A549 (cell line): ENCODE data around the gene ZHX3. TPM values are rescaled to one million over a fixed set of nuclear protein-coding genes. Genes with fewer than 3 reads are reported as not detected.
A peak's percentile ranks its signal among the peaks of the same experiment; 100 is the strongest.
"Not testable (repeated sequence)": the region's sequence is repeated elsewhere in the genome, so short reads cannot be mapped to it uniquely, and the experiment has no call there.

ENCODE experiments used
- ATAC-seq, 2 experiments: fragments of 200-7000 bp in 1 of 2; fragments of >200 bp in 1 of 2; cut with Nextera tagmentation in 1 of 2; cut with Tn5 transposase in 1 of 2; 3 replicates each; pipeline versions ENCODE4 v1.8.0 to v1.9.1; 2018 to 2020; ENCODE audit warnings: mild to moderate bottlenecking in 1 of 2, moderate library complexity in 1 of 2
- CTCF ChIA-PET: fragments of 300-600 bp; sonication (Branson Sonifier 250); formaldehyde crosslinking; extraction: SDS; loops from one replicate; lab custom pipeline; 2021; ENCODE audit warnings: antibody characterized with exemption, inconsistent platforms; lab: Yijun Ruan, JAX
- POLR2A ChIA-PET: fragments of 350-600 bp; formaldehyde crosslinking; extraction: SDS; loops from one replicate; lab custom pipeline; 2021; ENCODE audit warnings: antibody characterized with exemption, inconsistent platforms; lab: Yijun Ruan, JAX
- DNase-seq, 2 experiments: peaks; one replicate each; pipeline versions ENCODE4 v3.0.0 to v3.0.0-alpha.2; 2011 to 2016; ENCODE audit warnings: low read depth in 1 of 2, low spot score in 1 of 2
- FAIRE-seq: peaks from 2 replicates; lab custom pipeline; 2011; peaks lifted over from hg19 to GRCh38; lab: Jason Lieb, UNC
- H3K27ac ChIP-seq, 2 experiments: fragments of >200 bp; sonication (Bioruptor Twin); formaldehyde crosslinking; 3 replicates each; pipeline ENCODE4 v1.5.1; 2016 to 2017
- H3K4me1 ChIP-seq: fragments of >200 bp; sonication (Bioruptor Twin); formaldehyde crosslinking; 3 replicates; pipeline ENCODE4 v1.6.1; 2016
- H3K4me2 ChIP-seq: fragments of >200 bp; sonication (Bioruptor Twin); formaldehyde crosslinking; 3 replicates; pipeline ENCODE4 v1.6.1; 2016
- H3K4me3 ChIP-seq: fragments of >200 bp; sonication (Bioruptor Twin); formaldehyde crosslinking; 3 replicates; pipeline ENCODE4 v1.5.1; 2016
- H3K9me3 ChIP-seq: fragments of >200 bp; sonication (Bioruptor Twin); formaldehyde crosslinking; 3 replicates; pipeline ENCODE4 v1.6.1; 2016
- BHLHE40 ChIP-seq: IDR thresholded peaks from 2 replicates; pipeline ENCODE4 v1.6.1; 2012; ENCODE audit warnings: low read depth, low read length, inconsistent platforms
- CBX2 ChIP-seq: fragments of 200-600 bp; sonication (generic); IDR thresholded peaks from 2 replicates; pipeline ENCODE4 v1.6.1; 2016; ENCODE audit warnings: low read depth, mild to moderate bottlenecking, borderline replicate concordance
- ELK1 ChIP-seq: fragments of 150-350 bp; IDR thresholded peaks from 2 replicates; pipeline ENCODE4 v1.6.1; 2014; ENCODE audit warnings: low read depth, mild to moderate bottlenecking, low read length
- ESRRA ChIP-seq: fragments of 150-350 bp; IDR thresholded peaks from 2 replicates; pipeline ENCODE4 v1.6.1; 2014; ENCODE audit warnings: mild to moderate bottlenecking, low read length, borderline replicate concordance
- FOSB ChIP-seq: fragments of 250-450 bp; sonication (Bioruptor Pico); IDR thresholded peaks from 2 replicates; pipeline ENCODE4 v1.5.0; 2020; ENCODE audit warnings: mild to moderate bottlenecking, moderate library complexity
- FOSL2 ChIP-seq, 2 experiments: fragments of 450-650 bp in 1 of 2; fragments of >200 bp in 1 of 2; sonication (Bioruptor Twin) in 1 of 2; formaldehyde crosslinking; IDR thresholded peaks; 2 replicates each; pipeline versions ENCODE4 v1.5.0 to v1.6.1; 2016 to 2020; ENCODE audit warnings: mild to moderate bottlenecking in 1 of 2, moderate library complexity in 1 of 2
- FOXS1 ChIP-seq: fragments of 250-450 bp; sonication (Bioruptor Pico); IDR thresholded peaks from 2 replicates; pipeline ENCODE4 v1.5.0; 2020; ENCODE audit warnings: mild to moderate bottlenecking, moderate library complexity
- HDAC2 ChIP-seq: fragments of 200-600 bp; sonication (generic); IDR thresholded peaks from 2 replicates; pipeline ENCODE4 v1.6.1; 2016
- HES2 ChIP-seq: fragments of >200 bp; sonication (Bioruptor Twin); formaldehyde crosslinking; IDR thresholded peaks from 2 replicates; pipeline ENCODE4 v1.6.1; 2016
- HEYL ChIP-seq: fragments of 250-450 bp; sonication (Bioruptor Pico); IDR thresholded peaks from 2 replicates; pipeline ENCODE4 v1.8.0; 2021; ENCODE audit warnings: mild to moderate bottlenecking, moderate library complexity
- JUNB ChIP-seq: fragments of >200 bp; sonication (Bioruptor Twin); formaldehyde crosslinking; IDR thresholded peaks from 2 replicates; pipeline ENCODE4 v1.6.1; 2016
- KDM1A ChIP-seq: fragments of 200-600 bp; sonication (generic); IDR thresholded peaks from 2 replicates; pipeline ENCODE4 v1.6.1; 2016; ENCODE audit warnings: low read depth, mild to moderate bottlenecking
- KDM5A ChIP-seq: fragments of 200-600 bp; sonication (generic); IDR thresholded peaks from 2 replicates; pipeline ENCODE4 v1.6.1; 2016; ENCODE audit warnings: antibody characterized with exemption, mild to moderate bottlenecking
- MAFK ChIP-seq: fragments of 450-650 bp; IDR thresholded peaks from 2 replicates; pipeline ENCODE4 v1.6.1; 2014; ENCODE audit not compliant: partially characterized antibody
- MAZ ChIP-seq: fragments of 150-350 bp; IDR thresholded peaks from 2 replicates; pipeline ENCODE4 v1.6.1; 2014; ENCODE audit warnings: antibody characterized with exemption, low read depth, low read length, borderline replicate concordance
- NFE2L2 ChIP-seq: fragments of 150-350 bp; conservative IDR thresholded peaks from 2 replicates; pipeline ENCODE4 v1.6.1; 2014; ENCODE audit warnings: low read length
- NR3C1 ChIP-seq: fragments of >200 bp; sonication (Bioruptor Twin); formaldehyde crosslinking; IDR thresholded peaks from 3 replicates; pipeline ENCODE4 v1.6.1; 2017
- POLR2A ChIP-seq: IDR thresholded peaks from 2 replicates; pipeline ENCODE4 v1.6.1; 2012; ENCODE audit warnings: mild to moderate bottlenecking, low read length
- POLR2AphosphoS2 ChIP-seq: conservative IDR thresholded peaks from 2 replicates; pipeline ENCODE4 v1.6.1; 2012; ENCODE audit warnings: low read length, improper control_type of control experiment, inconsistent platforms
- RAD21 ChIP-seq, 2 experiments: fragments of >200 bp in 1 of 2; sonication (Bioruptor Twin) in 1 of 2; formaldehyde crosslinking in 1 of 2; IDR thresholded peaks in 1 of 2; conservative IDR thresholded peaks in 1 of 2; 2 replicates in 1 of 2; 3 replicates in 1 of 2; pipeline ENCODE4 v1.6.1; 2012 to 2018; ENCODE audit warnings: inconsistent platforms in 1 of 2
- TFCP2L1 ChIP-seq: fragments of 250-450 bp; sonication (Bioruptor Pico); IDR thresholded peaks from 2 replicates; pipeline ENCODE4 v1.5.0; 2021; ENCODE audit warnings: mild to moderate bottlenecking
- TP53 ChIP-seq: fragments of 250-450 bp; sonication (Bioruptor Pico); IDR thresholded peaks from 2 replicates; pipeline ENCODE4 v1.5.0; 2021; ENCODE audit warnings: mild to moderate bottlenecking, moderate library complexity
- ZC3H11A ChIP-seq: fragments of 450-650 bp; IDR thresholded peaks from 2 replicates; pipeline ENCODE4 v1.6.1; 2014; ENCODE audit warnings: antibody characterized with exemption, mild to moderate bottlenecking
- ZFP36 ChIP-seq: fragments of 450-650 bp; IDR thresholded peaks from 2 replicates; pipeline ENCODE4 v1.6.1; 2014; ENCODE audit warnings: borderline replicate concordance; ENCODE audit not compliant: partially characterized antibody
- WGBS: methylation state at CpG from one replicate; pipeline ENCODE4 v1.1.6; 2017; ENCODE audit errors: missing lambda C conversion rate; 5-methylcytosine and 5-hydroxymethylcytosine counted together
- polyA plus RNA-seq, 4 experiments: library from polyadenylated mRNA; depleted of rRNA in 3 of 4; stranded (reverse); fragments of >200 nt; fragmentation: RNase III in 1 of 4; extraction: RNeasy Plus Mini Kit Qiagen cat#74134 plus additional on column Dnase treatment in 1 of 4; gene quantifications; 2 replicates in 3 of 4; 3 replicates in 1 of 4; pipeline ENCODE4 v1.2.3, GENCODE V29; 2011 to 2017
- TF ChIP-seq, protein P1 (sequence below): IDR thresholded peaks from 2 replicates; pipeline ENCODE4 v1.6.1; 2012
- TF ChIP-seq, protein P2 (sequence below): IDR thresholded peaks from 2 replicates; pipeline ENCODE4 v1.6.1; 2012; ENCODE audit warnings: low read depth, borderline replicate concordance

The ZHX3 gene
- polyA plus RNA-seq, 2 of the 4 experiments (the other 2 are of a cell fraction), result 3.6 to 4.1 TPM

- H3K4me1 ChIP-seq, FAIRE-seq, H3K4me3 ChIP-seq, DNase-seq, ATAC-seq, H3K9me3 ChIP-seq, POLR2A ChIA-PET, H3K27ac ChIP-seq, H3K4me2 ChIP-seq: not testable (repeated sequence)
- CTCF ChIA-PET, result interaction anchor here (1.1 to 1.6 kb wide), 3 partner anchors 10 to 80 kb away, joined by 3 to 11 read pairs (median 6); no protein-coding TSS in a partner anchor
- WGBS, result 71% methylated on average over 6 of the region's 6 CpGs
- TF ChIP-seq MAFK, result peak; percentile 33
Measured at GRCh38 chr20:41312009-41312408, 5.5 kb downstream of the ZHX3 start.

DNA sequence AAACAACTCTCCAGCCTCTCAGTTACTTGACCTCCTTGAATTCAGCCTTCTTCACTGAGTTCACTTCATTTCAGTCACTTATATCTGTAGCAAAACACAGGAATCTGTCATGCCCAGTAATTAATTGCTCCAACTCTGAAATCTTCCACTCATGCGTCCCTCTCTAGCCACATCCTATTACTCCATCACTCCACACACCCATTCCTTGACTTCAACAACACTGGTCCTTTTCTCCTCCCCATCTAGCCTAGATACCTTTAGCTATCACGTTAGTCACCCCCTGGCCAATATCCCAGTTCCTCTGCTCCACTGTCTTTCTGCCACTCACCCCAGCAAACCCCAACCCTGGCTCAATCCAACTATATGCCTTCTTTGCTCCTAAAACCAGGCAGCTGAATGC is 7.7 kb downstream of the ZHX3 start:
- H3K4me3 ChIP-seq, result no peak overlapping the region
- H3K27ac ChIP-seq, result no peak overlapping the region
- no peak overlapping the region for H3K4me2 ChIP-seq
- FAIRE-seq (no peak), DNase-seq (no peak), ATAC-seq (no peak)
- TF ChIP-seq ZFP36 (no peak), FOSB (CRISPR knock-in tag) (no peak), NFE2L2 (no peak), POLR2AphosphoS2 (no peak), BHLHE40 (no peak), HDAC2 (no peak), FOSL2 (IDR thresholded peaks at IDR 0.05) (no peak), FOSL2 (CRISPR knock-in tag; IDR thresholded peaks at IDR 0.05) (no peak), RAD21 (conservative IDR thresholded peaks at IDR 0.05 in 1 of 2, IDR thresholded peaks at IDR 0.05 in 1 of 2) (no peak), POLR2A (no peak), CBX2 (no peak), ZC3H11A (no peak), FOXS1 (CRISPR knock-in tag) (no peak), HEYL (CRISPR knock-in tag) (no peak)
- TF ChIP-seq, protein P1, sequence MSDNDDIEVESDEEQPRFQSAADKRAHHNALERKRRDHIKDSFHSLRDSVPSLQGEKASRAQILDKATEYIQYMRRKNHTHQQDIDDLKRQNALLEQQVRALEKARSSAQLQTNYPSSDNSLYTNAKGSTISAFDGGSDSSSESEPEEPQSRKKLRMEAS, result no peak
- TF ChIP-seq, protein P2, sequence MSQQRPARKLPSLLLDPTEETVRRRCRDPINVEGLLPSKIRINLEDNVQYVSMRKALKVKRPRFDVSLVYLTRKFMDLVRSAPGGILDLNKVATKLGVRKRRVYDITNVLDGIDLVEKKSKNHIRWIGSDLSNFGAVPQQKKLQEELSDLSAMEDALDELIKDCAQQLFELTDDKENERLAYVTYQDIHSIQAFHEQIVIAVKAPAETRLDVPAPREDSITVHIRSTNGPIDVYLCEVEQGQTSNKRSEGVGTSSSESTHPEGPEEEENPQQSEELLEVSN, result no peak
- H3K9me3 ChIP-seq, result no peaks in the 10 kb centered on the region
- H3K4me1 ChIP-seq, result no peaks in the 10 kb centered on the region
- CTCF ChIA-PET, result interaction anchor here (0.6 to 1.7 kb wide), 4 partner anchors 30 to 175 kb away, joined by 3 to 6 read pairs (median 4); no protein-coding TSS in a partner anchor
- 78% methylated on average over 2 of the region's 2 CpGs for WGBS
- POLR2A ChIA-PET, result no interaction called here

DNA sequence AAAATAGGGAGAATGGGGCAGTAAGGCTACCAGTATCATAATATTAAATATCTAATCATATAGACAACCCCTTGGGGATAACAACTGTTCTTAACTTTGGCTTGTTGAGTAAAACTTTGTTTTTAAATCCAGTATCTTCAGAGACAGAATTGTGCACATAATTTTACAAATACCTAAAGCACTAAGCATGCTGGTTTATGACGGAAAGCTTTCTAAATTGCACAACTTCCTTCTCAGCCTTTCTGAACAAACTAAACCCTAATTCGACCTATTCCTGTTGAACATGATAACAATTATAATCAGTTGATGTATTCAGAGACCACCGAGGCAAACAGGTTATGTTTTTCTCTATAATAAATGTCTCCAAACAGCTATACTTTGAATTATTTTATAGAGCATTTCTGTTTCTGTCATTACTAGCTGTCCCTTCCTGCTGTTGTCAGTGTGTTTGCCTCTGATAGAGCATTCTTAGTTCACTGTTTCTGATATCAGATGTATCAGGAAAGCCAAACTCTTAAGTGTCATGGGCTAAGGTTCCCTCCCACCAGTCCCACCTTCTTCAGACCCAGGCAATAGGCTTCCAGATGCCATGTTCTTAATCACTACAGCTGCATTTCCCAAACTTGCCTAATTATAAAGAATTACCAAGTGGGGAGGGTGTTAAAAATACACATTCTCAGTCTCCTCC is 8.7 kb downstream of the ZHX3 start:
- DNase-seq, result no peak
- TF ChIP-seq MAZ, result no peak
- TF ChIP-seq KDM1A, result no peak
- TF ChIP-seq ELK1, result no peak
- TF ChIP-seq HES2, result no peak
- no peak for TF ChIP-seq JUNB
- TF ChIP-seq ESRRA, result no peak
- no peak for TF ChIP-seq TP53 (CRISPR knock-in tag)
- no peak for TF ChIP-seq KDM5A
- no peak for TF ChIP-seq RAD21 (conservative IDR thresholded peaks at IDR 0.05 in 1 of 2, IDR thresholded peaks at IDR 0.05 in 1 of 2)
- no peak for TF ChIP-seq NR3C1
- no peak for TF ChIP-seq POLR2A
- no peak for TF ChIP-seq TFCP2L1 (CRISPR knock-in tag)
- TF ChIP-seq MAFK, result no peak
- TF ChIP-seq HDAC2, result no peak
- no peak for FAIRE-seq
- H3K4me3 ChIP-seq, result no peak overlapping the region
- WGBS, result 50% methylated on average over 3 of the region's 3 CpGs
- ChIA-PET CTCF (interaction anchor here (0.7 to 1.5 kb wide), 4 partner anchors 10 to 136 kb away, joined by 3 read pairs; no protein-coding TSS in a partner anchor), POLR2A (no interaction called here)
- H3K4me2 ChIP-seq, result no peak overlapping the region
- H3K27ac ChIP-seq, result no peak overlapping the region
- no peaks in the 10 kb centered on the region for H3K9me3 ChIP-seq
- ATAC-seq, result no peak
- H3K4me1 ChIP-seq, result no peaks in the 10 kb centered on the region
